ENCODE results near the gene EXO5. TPM values are rescaled to one million over a fixed set of nuclear protein-coding genes. Genes with fewer than 3 reads are reported as not detected.

EXO5 gene
- polyA plus RNA-seq, 1 donor from 2014 or later: 14.1 TPM

- peak within 1 kb of the TSS; percentile 90 for H3K4me2 ChIP-seq (ENCODE audit: low read length)
- H3K9me3 ChIP-seq (ENCODE audit: low read length): no peaks in the 10 kb centered on the region
- no peaks in the 10 kb centered on the region for H3K9me2 ChIP-seq (ENCODE audit: insufficient read depth, low read length)
- peak within 1 kb of the TSS; percentile 84 for H3K27ac ChIP-seq (ENCODE audit: low read length)
- TF ChIP-seq MXI1 (conservative IDR thresholded peaks at IDR 0.05; ENCODE audit: poor library complexity, severe bottlenecking): peak; percentile 89
- TF ChIP-seq POLR2AphosphoS5 (IDR thresholded peaks at IDR 0.05): peak; percentile 93
- TF ChIP-seq TAF1 (IDR thresholded peaks at IDR 0.05; ENCODE audit: low read depth): peak; percentile 56
- TF ChIP-seq EP300 (conservative IDR thresholded peaks at IDR 0.05; ENCODE audit: poor library complexity, severe bottlenecking): peak; percentile 34
- no peak for TF ChIP-seq EZH2 (IDR thresholded peaks at IDR 0.05; ENCODE audit: borderline replicate concordance, insufficient read depth, low read length, poor library complexity, severe bottlenecking)
- peak within 1 kb of the TSS; percentile 100 for H2AFZ ChIP-seq (ENCODE audit: low read depth, low read length)
- H3K36me3 ChIP-seq (ENCODE audit: insufficient read depth, low read length): no peaks in the 10 kb centered on the region
- H3K27me3 ChIP-seq (ENCODE audit: insufficient read depth, low read depth, low read length): no peaks in the 10 kb centered on the region
- H3F3A ChIP-seq (ENCODE audit: insufficient read depth, low read length, poor library complexity, severe bottlenecking): no peaks in the 10 kb centered on the region
- H3K79me2 ChIP-seq (replicated peaks; ENCODE audit: insufficient read depth, low read length): no peaks in the 10 kb centered on the region
- no peaks in the 10 kb centered on the region for H4K20me1 ChIP-seq (ENCODE audit: insufficient read depth)
- H3K4me3 ChIP-seq (ENCODE audit: low read length): peak within 1 kb of the TSS; percentile 76
- peak within 1 kb of the TSS; percentile 75 for H3K9ac ChIP-seq (ENCODE audit: low read length)
Observed at GRCh38 chr1:40531381-40532061, 23.0 kb downstream of the EXO5 start, which contains the start of gene ZNF684. TSS of gene ZNF684 (plus strand) at chr1:40531637. CDS start at chr1:40533167, 1,530 bp downstream.

- Histone ChIP-seq H3K27ac (ENCODE audit: low read length) (peak overlapping the region; percentile 84), H3K4me3 (ENCODE audit: low read length) (peak overlapping the region; percentile 76), H3K36me3 (ENCODE audit: insufficient read depth, low read length) (no peaks in the 10 kb centered on the region), H3K79me2 (replicated peaks; ENCODE audit: insufficient read depth, low read length) (no peaks in the 10 kb centered on the region), H3K4me2 (ENCODE audit: low read length) (peak overlapping the region; percentile 90), H3F3A (ENCODE audit: insufficient read depth, low read length, poor library complexity, severe bottlenecking) (no peaks in the 10 kb centered on the region), H3K9ac (ENCODE audit: low read length) (peak overlapping the region; percentile 75), H3K27me3 (ENCODE audit: insufficient read depth, low read depth, low read length) (no peaks in the 10 kb centered on the region), H3K9me2 (ENCODE audit: insufficient read depth, low read length) (no peaks in the 10 kb centered on the region), H2AFZ (ENCODE audit: low read depth, low read length) (peak overlapping the region; percentile 100), H3K9me3 (ENCODE audit: low read length) (no peaks in the 10 kb centered on the region), H4K20me1 (ENCODE audit: insufficient read depth) (no peaks in the 10 kb centered on the region)
- TF ChIP-seq SMC3 (conservative IDR thresholded peaks at IDR 0.05; ENCODE audit: poor library complexity): no peak
- TF ChIP-seq RAD21 (conservative IDR thresholded peaks at IDR 0.05): no peak
- no peak for TF ChIP-seq TAF1 (IDR thresholded peaks at IDR 0.05; ENCODE audit: low read depth)
- TF ChIP-seq EP300 (conservative IDR thresholded peaks at IDR 0.05; ENCODE audit: poor library complexity, severe bottlenecking): no peak
- TF ChIP-seq EZH2 (IDR thresholded peaks at IDR 0.05; ENCODE audit: borderline replicate concordance, insufficient read depth, low read length, poor library complexity, severe bottlenecking): no peak
- no peak for TF ChIP-seq POLR2AphosphoS5 (IDR thresholded peaks at IDR 0.05)
- no peak for TF ChIP-seq MXI1 (conservative IDR thresholded peaks at IDR 0.05; ENCODE audit: poor library complexity, severe bottlenecking)
- no peak for TF ChIP-seq REST (IDR thresholded peaks at IDR 0.05; ENCODE audit: borderline replicate concordance)
- TF ChIP-seq CTCF (IDR thresholded peaks at IDR 0.05; ENCODE audit: poor library complexity, severe bottlenecking): no peak
Observed at GRCh38 chr1:40532062-40532389, 23.5 kb downstream of the EXO5 start.

Measured in neural cell (in vitro differentiated cells).